Stimulated activated CD8-positive, alpha-beta memory T cell treated with anti-CD3 and anti-CD28 coated beads, Interleukin-7, amount 100 ng/mL, for 24 hours (primary cell): ENCODE measurements around the gene PRM2.

Source experiments
- DNase-seq: peaks from one replicate; pipeline ENCODE4 v3.0.0-alpha.2; 2020; ENCODE audit warnings: low read depth

The PRM2 gene

DNA sequence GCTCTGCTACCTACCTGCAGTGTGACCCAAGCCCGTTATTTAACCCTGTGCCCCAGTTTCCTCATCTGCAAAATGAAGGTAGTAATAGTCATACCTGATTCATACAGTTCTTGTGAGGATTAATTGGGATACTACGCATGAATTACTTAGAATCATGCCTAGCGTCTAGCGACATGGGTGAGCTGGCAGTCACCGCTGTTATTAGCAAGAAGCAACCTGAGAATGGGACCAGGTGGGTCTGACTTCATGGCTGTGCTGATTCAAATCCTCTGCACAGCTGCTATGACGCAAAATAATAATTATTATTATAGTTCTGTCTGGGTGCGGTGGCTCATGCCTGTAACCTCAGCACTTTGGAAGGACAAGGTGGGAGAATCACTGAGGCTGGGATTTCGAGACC lies 28.1 kb downstream of the PRM2 start:
- no peak for DNase-seq

DNA sequence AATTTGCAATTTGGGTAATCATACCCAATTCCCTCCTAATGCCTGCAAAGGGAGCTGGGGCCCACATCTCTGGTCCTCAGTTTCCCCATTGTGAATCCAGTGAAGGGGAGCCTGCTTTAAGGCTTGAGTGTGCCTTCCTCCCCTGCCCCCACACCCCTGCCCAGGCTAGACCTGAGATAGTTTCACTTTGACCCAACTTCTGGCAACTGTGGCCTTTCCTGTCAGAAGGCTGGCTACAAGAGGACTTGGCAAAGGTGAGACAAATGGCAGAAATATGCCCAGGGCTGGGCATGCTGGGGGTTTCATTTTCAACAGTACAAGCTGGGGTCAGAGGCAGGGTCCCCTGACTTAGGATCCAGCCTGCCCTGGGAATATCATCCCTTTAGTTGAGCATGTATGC lies 30.3 kb downstream of the PRM2 start:
- DNase-seq: no peak

DNA sequence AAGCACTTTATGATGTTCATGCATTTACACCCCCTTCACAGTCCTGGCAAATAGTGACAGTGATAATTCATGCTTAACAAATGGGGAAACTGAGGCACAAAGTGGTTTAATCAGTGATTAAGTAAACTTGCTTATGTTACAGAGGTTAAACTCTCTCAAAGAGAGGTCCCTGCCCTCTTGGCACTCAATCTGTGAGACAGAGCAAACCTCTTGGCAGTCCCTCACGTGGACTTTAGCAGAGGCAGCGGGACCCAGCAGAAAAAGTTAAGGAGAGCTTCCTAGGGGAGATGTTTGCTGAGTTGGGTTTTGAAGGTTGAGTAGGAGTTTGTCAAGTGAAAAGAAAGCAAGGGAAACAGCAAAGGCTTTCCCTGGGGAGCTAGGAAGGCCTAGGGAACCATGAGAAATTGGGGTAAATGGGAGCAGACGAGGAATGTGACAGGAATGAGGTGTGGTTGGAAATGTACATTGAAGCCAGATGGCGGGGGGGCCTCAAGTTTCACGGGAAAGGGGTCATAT lies 31.0 kb downstream of the PRM2 start:
- no peak for DNase-seq

DNA sequence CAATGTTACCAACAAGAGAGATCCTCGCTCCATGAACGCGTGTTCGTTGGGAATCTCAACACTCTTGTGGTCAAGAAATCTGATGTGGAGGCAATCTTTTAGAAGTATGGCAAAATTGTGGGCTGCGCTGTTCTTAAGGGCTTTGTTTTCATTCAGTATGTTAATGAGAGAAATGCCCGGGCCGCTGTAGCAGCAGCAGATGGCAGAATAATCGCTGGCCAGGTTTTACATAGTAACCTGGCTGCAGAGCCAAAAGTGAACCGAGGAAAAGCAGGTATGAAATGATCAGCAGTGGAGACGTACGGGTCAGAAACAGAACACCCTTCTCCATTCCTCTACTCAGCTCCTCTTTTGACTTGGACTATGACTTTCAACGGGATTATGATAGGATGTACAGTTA lies 33.6 kb downstream of the PRM2 start:
- no peak for DNase-seq

DNA sequence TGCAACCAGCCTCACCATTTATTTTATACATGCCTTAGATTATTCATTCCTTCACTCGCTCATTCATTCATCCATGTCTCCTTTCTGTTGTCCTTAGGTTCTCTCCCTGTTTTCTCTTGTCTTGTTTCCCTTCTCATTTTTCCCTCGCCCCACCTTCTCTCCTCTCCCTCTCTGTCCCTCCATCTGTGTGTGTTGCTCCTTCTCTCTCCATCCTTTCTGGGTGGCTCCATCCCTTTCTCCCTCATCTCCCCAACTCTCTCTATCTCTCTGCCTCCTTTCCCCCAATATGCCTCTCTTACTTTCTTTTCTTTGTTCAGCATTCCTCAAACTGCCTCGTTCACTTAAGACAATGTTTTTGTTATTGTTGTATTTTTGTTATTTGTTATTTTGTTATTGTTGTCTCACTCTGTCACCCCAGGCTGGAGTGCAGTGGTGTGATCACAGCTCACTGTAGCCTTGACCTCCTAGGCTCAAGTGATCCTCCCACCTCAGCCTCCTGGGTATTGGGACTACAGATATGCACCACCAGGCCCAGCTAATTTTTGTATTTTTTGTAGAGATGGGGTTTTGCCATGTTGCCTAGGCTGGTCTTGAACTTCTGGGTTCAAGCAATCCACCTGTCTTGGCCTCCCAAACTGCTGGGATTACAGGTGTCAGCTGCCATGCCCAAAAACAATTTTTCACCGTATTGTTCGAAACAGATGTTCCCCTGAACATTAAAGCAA lies 34.6 kb downstream of the PRM2 start:
- DNase-seq: no peak

DNA sequence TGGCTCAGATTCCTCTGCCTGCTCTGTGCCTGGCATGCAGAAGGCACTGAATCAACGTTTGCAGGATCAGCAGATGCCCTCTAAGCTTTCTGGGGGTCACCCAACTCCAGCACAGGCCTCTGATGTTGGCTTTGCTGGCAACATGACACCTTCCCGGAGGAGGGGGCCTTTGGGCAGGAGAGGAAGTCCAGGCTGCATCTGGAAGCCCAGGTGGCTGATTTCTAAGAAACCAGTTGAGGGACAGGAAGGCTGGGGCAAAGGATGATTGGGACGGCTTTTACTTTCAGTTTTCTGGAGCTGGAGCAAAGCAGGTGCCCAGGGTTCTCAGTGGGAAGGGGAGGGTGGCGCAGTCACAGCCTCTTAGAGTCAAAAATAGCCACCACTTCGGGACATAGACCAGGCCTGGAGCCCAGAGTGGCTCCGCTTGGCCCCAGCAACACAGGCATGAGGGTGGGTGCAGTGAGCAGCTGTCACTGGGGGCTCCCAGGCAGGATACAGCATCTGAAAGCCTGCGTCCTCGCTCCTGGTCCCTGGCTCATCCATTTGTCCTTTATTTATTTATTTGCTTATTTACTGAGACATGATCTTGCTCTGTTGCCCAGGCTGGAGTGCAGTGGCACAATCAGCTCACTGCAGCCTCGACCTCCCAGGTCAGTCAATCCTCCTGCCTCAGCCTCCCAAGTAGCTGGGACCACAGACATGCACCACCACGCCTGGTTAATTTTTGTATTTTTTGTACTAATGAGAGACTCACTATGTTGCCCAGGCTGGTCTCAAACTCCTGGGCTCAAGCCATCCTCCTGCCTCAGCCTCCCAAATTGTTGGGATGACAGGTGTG lies 35.4 kb downstream of the PRM2 start:
- DNase-seq: no peak

DNA sequence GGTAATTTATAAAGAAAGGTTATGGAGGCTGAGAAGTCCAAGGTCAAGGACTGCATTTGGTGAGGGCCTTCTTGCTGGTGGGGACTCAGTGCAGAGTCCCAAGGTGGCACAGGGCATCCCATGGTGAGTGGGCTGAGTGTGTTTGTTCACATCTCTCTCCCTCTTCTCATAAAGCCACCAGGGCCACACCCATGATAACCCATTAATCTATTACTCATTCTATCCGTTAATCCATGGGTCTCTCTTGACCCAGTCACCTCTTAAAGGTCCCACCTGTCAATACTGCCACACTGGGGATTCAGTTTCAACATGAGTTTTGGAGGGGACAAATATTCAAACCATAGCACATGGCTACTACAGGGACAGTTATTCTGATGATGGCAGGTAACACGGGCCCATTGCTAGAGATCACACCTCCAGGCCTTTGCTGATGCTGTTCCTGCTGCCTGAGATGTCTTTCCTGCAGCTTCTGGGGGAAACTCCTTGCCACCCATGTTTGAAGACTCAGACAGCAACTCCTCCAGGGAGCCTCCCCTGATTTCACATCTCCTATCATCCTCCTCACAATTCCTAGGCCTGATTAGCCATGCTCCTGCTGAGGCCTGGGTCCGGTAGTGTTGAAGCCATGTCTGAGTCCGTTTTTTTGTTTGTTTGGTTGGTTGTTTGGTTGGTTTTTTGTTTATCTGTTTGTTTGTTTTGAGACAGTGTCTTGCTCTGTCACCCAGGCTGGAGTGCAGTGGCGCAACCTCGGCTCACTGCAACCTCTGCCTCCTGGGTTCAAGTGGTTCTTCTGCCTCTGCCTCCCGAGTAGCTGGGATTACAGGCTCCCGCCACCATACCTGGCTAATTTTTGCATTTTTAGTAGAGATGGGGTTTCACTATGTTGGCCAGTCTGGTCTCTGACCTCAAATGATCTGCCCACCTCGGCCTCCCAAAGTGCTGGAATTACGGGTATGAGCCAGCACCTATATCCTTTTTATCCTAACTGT lies 36.3 kb downstream of the PRM2 start:
- DNase-seq: no peak

DNA sequence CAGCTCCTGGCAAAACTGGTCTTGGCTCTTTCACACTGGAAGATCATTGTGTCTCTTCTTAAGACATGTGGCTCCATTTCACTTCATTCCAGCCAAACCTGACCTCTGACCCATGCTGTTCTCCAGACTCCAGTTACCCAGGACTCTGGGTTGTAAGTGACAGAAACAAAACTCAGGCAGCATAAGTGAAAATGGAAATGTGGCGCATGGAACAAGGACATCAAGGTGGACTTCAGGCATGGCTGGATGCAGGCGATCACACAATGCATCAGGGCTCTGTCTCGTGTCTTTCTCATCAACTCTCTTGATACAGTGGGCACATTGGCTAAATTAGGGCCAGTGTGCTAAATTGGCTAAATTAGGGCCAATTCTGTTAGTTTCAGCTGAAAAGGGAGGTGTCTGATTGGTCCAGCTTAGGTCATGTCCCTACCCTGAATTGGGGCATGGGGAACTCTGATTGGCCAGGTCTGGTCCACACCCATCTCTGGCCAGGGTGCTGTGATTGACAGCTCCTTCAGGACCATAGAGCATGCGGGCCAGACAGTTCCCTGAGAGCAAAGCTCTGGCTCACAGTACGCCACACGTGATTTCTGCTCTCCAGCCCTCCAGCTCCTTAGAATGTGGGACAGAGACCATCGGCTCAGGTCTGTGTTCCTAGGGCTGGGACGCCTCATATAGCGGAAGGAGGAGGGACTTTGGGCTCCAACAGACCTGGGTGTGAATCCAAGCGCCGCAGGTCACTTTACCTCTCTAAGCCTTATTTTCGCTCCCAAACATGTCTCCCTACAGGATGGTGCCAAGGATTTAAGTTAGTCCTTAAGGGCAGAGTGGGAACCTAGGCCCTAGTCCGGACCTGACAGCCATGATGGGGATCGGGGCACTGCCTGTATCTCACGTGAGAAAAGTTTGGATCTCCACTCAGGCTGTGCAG lies 37.7 kb downstream of the PRM2 start:
- no peak for DNase-seq

DNA sequence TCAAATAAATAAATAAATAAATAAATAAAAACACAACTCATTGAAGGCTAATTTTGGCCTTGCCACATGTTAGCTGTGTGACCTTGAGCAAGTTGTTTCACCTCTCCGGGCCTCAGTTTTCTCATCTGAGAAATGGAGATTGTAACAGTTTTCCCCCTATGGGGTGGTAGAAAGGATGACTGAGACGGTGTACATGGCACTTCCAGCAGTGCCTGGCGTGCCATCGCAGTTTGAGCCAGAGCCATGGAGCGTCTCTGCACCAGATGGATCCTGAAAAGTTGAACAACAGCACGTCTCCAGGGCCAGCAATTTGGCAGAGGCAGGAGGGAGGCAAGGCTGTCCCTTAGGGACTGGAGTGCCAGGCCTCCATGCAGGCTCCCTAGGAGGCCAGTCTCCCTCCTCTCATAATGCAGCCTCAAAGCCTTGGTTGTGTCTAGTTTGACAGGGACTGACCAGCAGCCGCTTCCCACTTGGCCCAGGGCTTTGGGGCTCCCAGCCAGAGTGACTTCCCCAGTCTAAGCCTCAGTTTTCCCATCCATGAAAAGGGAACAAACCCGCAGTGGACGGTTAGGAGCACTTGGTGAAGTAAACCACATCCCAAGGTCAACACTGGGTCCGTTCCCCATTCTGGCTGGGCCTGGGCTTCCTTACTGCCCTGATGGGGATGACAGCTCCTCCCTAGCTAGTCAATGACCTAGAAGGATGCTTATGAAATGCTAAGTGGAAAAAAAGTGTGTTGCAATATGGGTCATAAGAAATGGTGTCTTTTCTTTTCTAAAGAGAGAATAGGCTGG lies 39.6 kb downstream of the PRM2 start:
- no peak for DNase-seq

DNA sequence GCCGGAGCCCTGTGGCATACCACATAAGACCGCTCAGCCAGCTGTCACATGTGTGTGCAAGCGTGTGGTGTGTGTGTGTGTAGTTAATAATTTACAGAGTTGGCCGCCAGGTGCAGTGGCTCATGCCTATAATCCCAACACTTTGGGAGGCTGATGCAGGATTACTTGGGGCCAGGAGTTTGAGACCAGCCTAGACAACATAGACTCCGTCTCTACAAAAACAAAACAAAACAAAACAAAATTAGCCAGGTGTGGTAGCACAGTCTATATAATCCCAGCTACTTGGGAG lies 40.6 kb downstream of the PRM2 start:
- no peak for DNase-seq

DNA sequence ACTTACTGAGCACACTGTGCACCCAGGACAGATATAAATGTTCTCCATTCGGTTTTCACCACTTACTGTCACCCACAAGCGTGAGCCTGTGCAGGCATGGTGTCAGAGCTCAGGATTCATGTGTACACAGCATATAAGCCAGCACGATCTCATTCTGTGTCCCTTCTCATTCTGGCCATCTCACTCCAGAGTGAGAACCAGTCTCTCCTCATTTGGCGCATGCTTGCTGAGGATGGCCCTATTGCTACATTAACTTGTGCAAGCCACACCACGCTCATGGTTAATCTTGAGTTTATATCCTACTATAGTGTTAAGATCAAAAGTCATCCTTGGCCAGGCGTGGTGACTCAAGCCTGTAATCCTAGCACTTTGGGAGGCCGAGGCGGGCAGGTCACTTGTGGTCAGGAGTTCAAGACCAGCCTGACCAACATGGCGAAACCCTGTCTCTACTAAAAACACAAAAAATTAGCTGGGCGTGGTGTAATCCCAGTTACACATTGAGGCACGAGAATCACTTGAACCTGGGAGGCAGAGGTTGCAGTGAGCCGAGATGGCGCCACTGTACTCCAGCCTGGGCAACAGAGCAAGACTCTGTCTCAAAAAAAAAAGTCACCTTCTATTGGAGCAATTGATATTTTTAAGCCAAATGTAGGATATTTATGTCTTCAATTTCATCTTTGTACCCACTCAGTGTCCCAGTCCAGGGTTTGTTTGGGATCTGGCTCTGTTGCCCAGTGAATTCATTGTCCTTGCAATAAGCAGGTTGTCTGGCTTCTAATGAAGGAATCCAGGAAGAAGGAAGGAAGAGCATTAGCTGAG lies 41.2 kb downstream of the PRM2 start:
- DNase-seq: no peak

DNA sequence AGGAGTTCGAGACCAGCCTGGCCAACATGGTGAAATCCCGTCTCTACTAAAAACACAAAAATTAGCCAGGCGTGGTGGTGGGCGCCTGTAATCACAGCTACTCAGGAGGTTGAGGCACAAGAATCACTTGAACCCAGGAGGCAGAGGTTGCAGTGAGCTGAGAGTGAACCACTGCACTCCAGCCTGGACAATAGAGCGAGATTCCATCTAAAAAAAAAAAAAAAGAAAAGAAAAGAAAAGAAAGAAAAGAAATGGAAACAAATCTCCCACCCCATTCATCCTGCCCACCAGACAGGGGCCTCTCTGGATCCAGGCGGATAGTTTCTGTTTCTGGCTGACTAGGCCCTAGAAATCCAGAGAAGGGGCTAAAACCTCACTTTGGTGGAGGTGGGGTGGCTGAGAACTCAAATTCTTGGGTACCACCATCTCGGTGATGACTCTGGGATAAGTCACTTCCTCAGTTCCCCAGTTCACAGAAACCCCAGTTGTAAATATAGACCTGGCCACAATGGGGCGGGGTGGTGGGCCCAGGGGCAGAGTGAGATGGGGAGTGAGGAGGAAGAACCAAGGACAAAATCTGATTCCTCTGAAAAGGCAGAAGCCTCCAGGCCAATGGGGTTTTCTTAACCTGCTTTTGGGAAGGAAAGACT lies 42.4 kb downstream of the PRM2 start:
- no peak for DNase-seq

DNA sequence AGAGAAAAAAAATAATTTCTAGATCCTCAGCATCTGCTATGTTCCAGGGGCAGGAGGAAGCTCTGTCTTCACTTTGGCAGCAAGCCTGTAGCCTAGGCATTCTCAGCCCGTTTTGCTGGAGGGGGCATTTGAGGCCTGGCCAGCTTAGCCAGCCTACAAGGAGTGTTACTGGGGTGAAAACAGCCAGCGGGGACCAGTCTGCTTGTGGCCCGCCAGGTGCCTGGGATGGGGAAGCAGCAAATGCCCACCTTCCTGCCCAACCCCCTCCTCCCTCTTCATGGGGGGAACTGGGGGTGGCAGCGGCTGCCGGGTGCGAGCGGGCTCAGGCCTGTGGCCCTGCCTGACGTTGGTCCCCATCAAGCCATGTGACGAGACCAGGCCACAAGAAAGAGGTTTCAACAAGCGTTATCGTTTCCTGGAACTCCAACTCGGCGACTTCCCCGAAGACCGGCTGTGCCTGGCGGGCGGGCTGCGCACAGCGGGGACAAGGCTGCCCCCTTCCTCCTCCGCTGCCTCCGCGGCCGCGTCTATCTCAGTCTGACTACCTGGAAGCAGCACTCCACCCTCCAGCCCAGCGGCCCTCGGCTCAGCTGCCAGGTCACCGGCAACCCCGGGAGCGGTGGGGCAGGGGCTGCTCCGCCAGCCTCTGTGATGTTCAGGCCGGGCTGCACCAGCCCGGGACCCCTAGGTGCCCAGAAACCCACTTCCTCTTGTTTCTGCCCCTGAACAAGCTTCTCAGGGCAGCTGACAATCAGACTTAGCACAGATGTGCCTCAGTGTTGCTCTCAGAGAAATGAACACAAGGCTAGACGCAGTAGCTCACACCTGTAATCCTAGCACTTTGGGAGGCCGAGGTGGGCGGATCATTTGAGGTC lies 43.2 kb downstream of the PRM2 start:
- DNase-seq: peak; percentile 80

DNA sequence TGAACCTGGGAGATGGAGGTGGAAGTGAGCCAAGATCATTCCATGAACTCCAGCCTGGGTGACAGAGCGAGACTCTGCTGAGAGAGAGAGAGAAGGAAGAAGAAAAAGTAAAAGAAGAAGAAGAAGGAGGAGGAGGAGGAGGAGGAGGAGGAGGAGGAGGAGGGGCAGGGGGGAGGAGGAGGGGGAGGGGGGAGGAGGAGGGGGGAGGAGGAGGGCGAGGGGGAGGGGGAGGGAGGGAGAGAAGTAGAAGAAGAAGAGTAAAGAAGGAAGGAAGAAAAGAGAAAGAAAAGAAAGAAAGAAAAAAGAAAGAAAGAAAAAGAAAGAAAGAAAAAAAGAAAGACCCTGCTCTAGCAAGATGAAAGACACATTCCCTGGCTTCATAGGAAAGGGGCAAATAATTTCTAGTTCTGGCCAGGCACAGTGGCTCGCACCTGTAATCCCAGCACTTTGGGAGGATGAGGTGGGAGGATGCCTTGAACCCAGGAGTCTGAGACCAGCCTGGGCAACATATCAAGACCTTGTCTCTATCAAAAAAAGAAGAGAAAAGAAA lies 43.9 kb downstream of the PRM2 start:
- DNase-seq: no peak

DNA sequence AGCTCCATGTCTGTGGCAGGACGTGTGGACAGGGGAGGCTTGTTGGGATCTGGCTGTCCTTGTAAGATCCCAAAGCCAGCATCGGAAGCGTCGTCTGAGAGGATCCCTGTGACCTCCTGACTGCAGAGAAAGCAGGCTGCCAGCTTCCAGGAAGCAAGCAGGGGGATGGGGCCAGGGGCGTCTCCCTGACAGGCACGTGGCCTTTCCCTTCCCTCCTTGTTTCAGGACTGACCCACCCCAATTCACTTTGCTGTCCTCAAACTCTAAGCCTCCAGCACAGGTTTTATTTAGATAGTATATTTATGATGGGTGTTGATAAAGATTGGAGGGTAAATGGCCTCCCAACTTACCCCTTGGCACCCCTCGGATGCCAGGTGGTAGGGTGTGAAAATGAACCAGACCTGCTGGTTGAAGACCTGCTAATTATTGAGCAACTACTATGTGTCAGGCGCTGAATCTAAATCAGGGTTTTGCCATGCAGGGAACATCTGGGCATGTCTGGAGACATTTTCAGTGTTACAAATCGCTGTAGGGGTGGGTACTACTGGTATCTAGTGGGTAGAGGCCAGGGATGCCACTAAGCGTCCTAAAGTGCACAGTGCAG lies 44.8 kb downstream of the PRM2 start:
- DNase-seq: no peak

DNA sequence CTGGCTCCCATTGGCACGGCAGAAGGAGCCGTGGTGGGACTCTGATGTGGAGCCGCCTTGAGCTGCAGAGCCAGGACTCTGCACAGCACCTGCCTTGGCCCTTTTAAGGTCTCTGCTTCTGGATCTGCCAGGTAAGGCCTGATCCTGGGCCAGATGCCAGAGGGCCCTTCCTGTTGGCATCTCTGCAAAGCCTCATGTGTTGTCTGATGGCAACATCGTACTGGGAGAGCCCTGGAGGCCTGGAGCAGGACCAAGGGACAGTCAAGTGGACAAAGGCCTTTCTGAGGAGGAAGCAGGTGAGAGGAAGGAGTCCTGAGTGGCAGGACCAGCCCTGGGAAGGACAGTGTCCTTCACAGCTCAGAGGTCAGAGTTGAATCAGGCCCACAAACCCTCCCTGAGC lies 46.4 kb downstream of the PRM2 start:
- no peak for DNase-seq

DNA sequence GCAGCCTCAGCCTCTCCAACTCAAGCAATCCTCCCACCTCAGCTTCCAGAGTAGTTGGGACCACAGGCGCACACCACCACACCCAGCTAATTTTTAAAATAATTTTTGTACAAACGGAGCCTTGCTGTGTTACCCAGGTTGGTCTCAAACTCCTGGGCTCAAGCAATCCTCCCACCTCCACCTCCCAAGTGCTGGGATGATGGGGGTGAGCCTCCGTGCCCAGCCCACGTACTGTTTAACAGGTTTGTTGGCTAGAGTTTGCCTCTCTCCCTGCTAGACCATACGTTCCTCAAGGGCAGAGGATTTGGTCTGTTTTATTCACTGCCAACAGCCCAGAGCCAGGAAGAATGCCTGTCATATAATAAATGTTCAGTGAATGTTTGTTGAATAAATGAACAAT lies 46.8 kb downstream of the PRM2 start:
- no peak for DNase-seq
